Effector memory CD4-positive, alpha-beta T cell (primary cell): Measurements from ENCODE around the gene SCAND1.

Source experiments
- DNase-seq, 3 donors: peaks; one replicate each; pipeline ENCODE4 v3.0.0-alpha.2; 2020
- H3K27ac ChIP-seq: 2 replicates; pipeline ENCODE4 v1.7.0; 2013; ENCODE audit warnings: mild to moderate bottlenecking, low read length, moderate library complexity; ENCODE audit not compliant: insufficient read depth, poor library complexity, severe bottlenecking
- H3K27me3 ChIP-seq: replicated peaks from 2 replicates; pipeline ENCODE4 v1.7.0; 2013; ENCODE audit warnings: mild to moderate bottlenecking, low read length; ENCODE audit not compliant: insufficient read depth, control insufficient read depth, poor library complexity, severe bottlenecking
- H3K36me3 ChIP-seq: 2 replicates; pipeline ENCODE4 v1.7.0; 2013; ENCODE audit warnings: mild to moderate bottlenecking, low read length, moderate library complexity; ENCODE audit not compliant: control insufficient read depth, insufficient read depth
- H3K4me1 ChIP-seq: 2 replicates; pipeline ENCODE4 v1.7.0; 2013; ENCODE audit warnings: low read length, mild to moderate bottlenecking; ENCODE audit not compliant: control insufficient read depth, insufficient read depth, poor library complexity, severe bottlenecking
- H3K4me3 ChIP-seq: 2 replicates; pipeline ENCODE4 v1.7.0; 2013; ENCODE audit warnings: low read length, low read depth, mild to moderate bottlenecking; ENCODE audit not compliant: insufficient read depth, poor library complexity, severe bottlenecking
- H3K9me3 ChIP-seq: 2 replicates; pipeline ENCODE4 v1.7.0; 2013; ENCODE audit warnings: mild to moderate bottlenecking, low read length, moderate library complexity; ENCODE audit not compliant: control insufficient read depth

Gene SCAND1

GRCh38 chr20:35984382-35984781, 30.1 kb upstream of the SCAND1 start:
- no peaks in the 10 kb centered on the region for H3K27me3 ChIP-seq
- no peak overlapping the region for H3K4me3 ChIP-seq
- no peak for DNase-seq
- no peak overlapping the region for H3K27ac ChIP-seq
- no peaks in the 10 kb centered on the region for H3K4me1 ChIP-seq
- H3K9me3 ChIP-seq: no peaks in the 10 kb centered on the region
- H3K36me3 ChIP-seq: no peaks in the 10 kb centered on the region

- H3K4me1 ChIP-seq: no peaks in the 10 kb centered on the region
Measured at GRCh38 chr20:35981969-35982368, 27.7 kb upstream of the SCAND1 start.

GRCh38 chr20:35979544-35979943, 25.2 kb upstream of the SCAND1 start:
- H3K4me3 ChIP-seq: no peak overlapping the region
- H3K27ac ChIP-seq: no peak overlapping the region
- no peaks in the 10 kb centered on the region for H3K36me3 ChIP-seq
- DNase-seq: no peak
- no peaks in the 10 kb centered on the region for H3K4me1 ChIP-seq
- no peaks in the 10 kb centered on the region for H3K27me3 ChIP-seq
- no peaks in the 10 kb centered on the region for H3K9me3 ChIP-seq

More at GRCh38 chr20:35981969-35982368, 27.7 kb upstream of the SCAND1 start:
- DNase-seq: no peak
- no peak overlapping the region for H3K4me3 ChIP-seq
- H3K9me3 ChIP-seq: no peaks in the 10 kb centered on the region
- H3K27ac ChIP-seq: no peak overlapping the region
- no peaks in the 10 kb centered on the region for H3K27me3 ChIP-seq
- no peaks in the 10 kb centered on the region for H3K36me3 ChIP-seq

GRCh38 chr20:35978041-35978513, 23.8 kb upstream of the SCAND1 start:
- no peak overlapping the region for H3K4me3 ChIP-seq
- no peak overlapping the region for H3K27ac ChIP-seq
- no peaks in the 10 kb centered on the region for H3K9me3 ChIP-seq
- no peak for DNase-seq
- no peaks in the 10 kb centered on the region for H3K4me1 ChIP-seq
- no peaks in the 10 kb centered on the region for H3K36me3 ChIP-seq
- no peaks in the 10 kb centered on the region for H3K27me3 ChIP-seq

GRCh38 chr20:35975576-35976373, 21.5 kb upstream of the SCAND1 start:
- H3K4me3 ChIP-seq: no peak overlapping the region
- no peaks in the 10 kb centered on the region for H3K4me1 ChIP-seq
- no peak for DNase-seq
- no peaks in the 10 kb centered on the region for H3K36me3 ChIP-seq
- H3K9me3 ChIP-seq: no peaks in the 10 kb centered on the region
- H3K27me3 ChIP-seq: no peaks in the 10 kb centered on the region
- no peak overlapping the region for H3K27ac ChIP-seq

GRCh38 chr20:35974256-35974655, 20.0 kb upstream of the SCAND1 start:
- no peak for DNase-seq
- Histone ChIP-seq H3K36me3 (no peaks in the 10 kb centered on the region), H3K4me1 (no peaks in the 10 kb centered on the region), H3K9me3 (no peaks in the 10 kb centered on the region), H3K27ac (no peak overlapping the region), H3K27me3 (no peaks in the 10 kb centered on the region), H3K4me3 (no peak overlapping the region)

- Histone ChIP-seq H3K9me3 (no peaks in the 10 kb centered on the region), H3K36me3 (no peaks in the 10 kb centered on the region), H3K27ac (no peak overlapping the region), H3K4me1 (no peaks in the 10 kb centered on the region), H3K4me3 (no peak overlapping the region), H3K27me3 (no peaks in the 10 kb centered on the region)
- DNase-seq: no peak
Measured at GRCh38 chr20:35972462-35972861, 18.2 kb upstream of the SCAND1 start.

GRCh38 chr20:35971981-35972380, 17.7 kb upstream of the SCAND1 start:
- H3K4me3 ChIP-seq: no peak overlapping the region
- no peaks in the 10 kb centered on the region for H3K9me3 ChIP-seq
- no peak for DNase-seq
- no peak overlapping the region for H3K27ac ChIP-seq
- no peaks in the 10 kb centered on the region for H3K4me1 ChIP-seq
- H3K36me3 ChIP-seq: no peaks in the 10 kb centered on the region
- H3K27me3 ChIP-seq: no peaks in the 10 kb centered on the region

GRCh38 chr20:35968930-35969329, 14.6 kb upstream of the SCAND1 start:
- no peaks in the 10 kb centered on the region for H3K9me3 ChIP-seq
- H3K36me3 ChIP-seq: no peaks in the 10 kb centered on the region
- H3K27ac ChIP-seq: no peak overlapping the region
- H3K27me3 ChIP-seq: no peaks in the 10 kb centered on the region
- H3K4me3 ChIP-seq: no peak overlapping the region
- DNase-seq: no peak
- H3K4me1 ChIP-seq: no peaks in the 10 kb centered on the region

- DNase-seq: no peak
- no peak within 1 kb of the TSS for H3K27ac ChIP-seq
- no peaks in the 10 kb centered on the region for H3K9me3 ChIP-seq
- no peaks in the 10 kb centered on the region for H3K27me3 ChIP-seq
- no peaks in the 10 kb centered on the region for H3K4me1 ChIP-seq
- no peaks in the 10 kb centered on the region for H3K36me3 ChIP-seq
- H3K4me3 ChIP-seq: no peak within 1 kb of the TSS
Measured at GRCh38 chr20:35967979-35968640, 13.8 kb upstream of the SCAND1 start, which contains the start of gene CNBD2. Gene CNBD2 (plus strand): TSS chr20:35968590. CDS start chr20:35968763, 173 bp downstream.
